A673 (cell line): ENCODE results near the gene LAMA2. TPM values are rescaled to one million over a fixed set of nuclear protein-coding genes. Genes with fewer than 3 reads are reported as not detected.

Experiments used
- BruUV-seq: library from RNA; stranded (reverse); fragments of 400-500 nt; replicated peaks from 2 replicates; lab custom pipeline; 2021; lab: Mats Ljungman, UMichigan
- CTCF ChIA-PET: fragments of 300-600 bp; sonication (Branson Sonifier 250); formaldehyde crosslinking; loops from one replicate; lab custom pipeline; 2022; ENCODE audit warnings: antibody characterized with exemption; lab: Charles Lee
- POLR2A ChIA-PET: fragments of 300-600 bp; sonication (Branson Sonifier 250); formaldehyde crosslinking; loops from one replicate; lab custom pipeline; 2022; ENCODE audit warnings: antibody characterized with exemption; ENCODE audit not compliant: low non-redundant PET; lab: Charles Lee
- DNase-seq: peaks from one replicate; pipeline ENCODE4 v3.0.0-alpha.2; 2015; ENCODE audit warnings: low spot score
- H3K27ac ChIP-seq: fragments of 200-600 bp; sonication (generic); 2 replicates; pipeline ENCODE4 v1.5.1; 2016; ENCODE audit warnings: mixed run types, low read depth, mild to moderate bottlenecking, mixed read lengths, antibody characterized with exemption, low read length; ENCODE audit not compliant: poor library complexity, severe bottlenecking
- H3K27me3 ChIP-seq: fragments of 200-600 bp; sonication (generic); replicated peaks from 2 replicates; pipeline ENCODE4 v1.6.1; 2017; ENCODE audit warnings: mixed run types, low read depth, mild to moderate bottlenecking, mixed read lengths, antibody characterized with exemption, low read length; ENCODE audit not compliant: insufficient read depth, poor library complexity
- H3K36me3 ChIP-seq: fragments of 200-600 bp; sonication (generic); 2 replicates; pipeline ENCODE4 v1.6.1; 2016; ENCODE audit warnings: mixed run types, mild to moderate bottlenecking, mixed read lengths, antibody characterized with exemption, low read length; ENCODE audit not compliant: insufficient read depth, poor library complexity, severe bottlenecking
- H3K4me1 ChIP-seq: fragments of 200-600 bp; sonication (generic); 2 replicates; pipeline ENCODE4 v1.6.1; 2017; ENCODE audit warnings: mixed run types, mild to moderate bottlenecking, mixed read lengths, antibody characterized with exemption, low read length; ENCODE audit not compliant: insufficient read depth, poor library complexity, severe bottlenecking
- H3K4me3 ChIP-seq: fragments of 200-600 bp; sonication (generic); 2 replicates; pipeline ENCODE4 v1.5.1; 2016; ENCODE audit warnings: low read depth, mixed run types, mild to moderate bottlenecking, mixed read lengths, low read length; ENCODE audit not compliant: poor library complexity, severe bottlenecking
- H3K9me3 ChIP-seq: fragments of 200-600 bp; sonication (generic); 2 replicates; pipeline ENCODE4 v1.6.1; 2016; ENCODE audit warnings: mixed run types, low read depth, mild to moderate bottlenecking, mixed read lengths, antibody characterized with exemption, low read length; ENCODE audit not compliant: poor library complexity, severe bottlenecking
- CTCF ChIP-seq: fragments of 300-800, 200-600 bp; sonication (generic); conservative IDR thresholded peaks from 2 replicates; pipeline ENCODE4 v1.5.1; 2017; ENCODE audit warnings: low read depth, mild to moderate bottlenecking, antibody characterized with exemption, low read length, moderate library complexity, mixed read lengths
- EZH2 ChIP-seq: fragments of 200-600 bp; sonication (generic); IDR thresholded peaks from 2 replicates; pipeline ENCODE4 v1.6.1; 2017; ENCODE audit warnings: borderline replicate concordance, low read depth, mild to moderate bottlenecking, mixed read lengths, antibody characterized with exemption, low read length; ENCODE audit not compliant: poor library complexity, severe bottlenecking
- intact Hi-C: fragments of 100-400 bp; cut with micrococcal nuclease; formaldehyde crosslinking; loops from one replicate; pipeline ENCODE4 v1.10.0; 2022; ENCODE audit not compliant: unreplicated experiment
- total RNA-seq: library from RNA; stranded (reverse); gene quantifications from 2 replicates; pipeline ENCODE4 v1.2.3, GENCODE V29; 2021

The LAMA2 gene
- total RNA-seq, 1 experiment from 2014 or later, result 2.2 TPM

GRCh38 chr6:129022011-129022553 lies 139.1 kb downstream of the LAMA2 start:
- peaks cover 3% of the 10 kb centered on the region for H3K9me3 ChIP-seq
- TF ChIP-seq CTCF (no peak), EZH2 (no peak)
- H3K27me3 ChIP-seq, result no peaks in the 10 kb centered on the region
- BruUV-seq, result no TSS peak
- intact Hi-C loops, result no loop called here
- no peak for DNase-seq
- H3K4me3 ChIP-seq, result no peak overlapping the region
- no peaks in the 10 kb centered on the region for H3K36me3 ChIP-seq
- H3K27ac ChIP-seq, result no peak overlapping the region
- H3K4me1 ChIP-seq, result no peaks in the 10 kb centered on the region
- ChIA-PET POLR2A (no interaction called here), CTCF (no interaction called here)

GRCh38 chr6:129026601-129027000 lies 143.7 kb downstream of the LAMA2 start:
- Histone ChIP-seq H3K27me3 (no peaks in the 10 kb centered on the region), H3K4me1 (peaks cover 6% of the 10 kb centered on the region), H3K36me3 (no peaks in the 10 kb centered on the region), H3K9me3 (no peaks in the 10 kb centered on the region), H3K4me3 (no peak overlapping the region), H3K27ac (no peak overlapping the region)
- intact Hi-C loops, result no loop called here
- DNase-seq, result no peak
- POLR2A ChIA-PET, result no interaction called here
- CTCF ChIA-PET, result no interaction called here
- BruUV-seq, result no TSS peak
- TF ChIP-seq EZH2 (no peak), CTCF (no peak)

GRCh38 chr6:129029778-129030177 lies 146.8 kb downstream of the LAMA2 start:
- TF ChIP-seq CTCF (no peak), EZH2 (no peak)
- no peak overlapping the region for H3K27ac ChIP-seq
- DNase-seq, result peak; percentile 66
- no peaks in the 10 kb centered on the region for H3K9me3 ChIP-seq
- H3K27me3 ChIP-seq, result no peaks in the 10 kb centered on the region
- no TSS peak for BruUV-seq
- intact Hi-C loops, result no loop called here
- POLR2A ChIA-PET, result no interaction called here
- H3K4me1 ChIP-seq, result peaks cover 6% of the 10 kb centered on the region
- H3K36me3 ChIP-seq, result no peaks in the 10 kb centered on the region
- CTCF ChIA-PET, result no interaction called here
- H3K4me3 ChIP-seq, result no peak overlapping the region
